ENCODE measurements around the gene OR8B3.
A peak's percentile ranks its signal among the peaks of the same experiment; 100 is the strongest.
"Not testable (repeated sequence)": the region's sequence is repeated elsewhere in the genome, so short reads cannot be mapped to it uniquely, and the experiment has no call there.

Gene OR8B3

GRCh38 chr11:124409906-124410305 lies 11.1 kb upstream of the OR8B3 start:
- in situ Hi-C loops (cut with HindIII; ENCODE audit: low pct_unique_long_range_greater_than_20kb, low sequenced_read_pairs), result no loop called here
- no peak for TF ChIP-seq JUND (IDR thresholded peaks at IDR 0.05; ENCODE audit: low read depth)
- DNase-seq (ENCODE audit: low read depth in 1 of 2, low spot score in 1 of 2), result no peak

GRCh38 chr11:124405581-124405980 lies 6.8 kb upstream of the OR8B3 start:
- in situ Hi-C loops (cut with HindIII; ENCODE audit: low pct_unique_long_range_greater_than_20kb, low sequenced_read_pairs), result no loop called here
- no peak for DNase-seq (ENCODE audit: low read depth in 1 of 2, low spot score in 1 of 2)
- TF ChIP-seq JUND (IDR thresholded peaks at IDR 0.05; ENCODE audit: low read depth), result no peak

GRCh38 chr11:124403186-124403585 lies 4.4 kb upstream of the OR8B3 start:
- DNase-seq (ENCODE audit: low read depth in 1 of 2, low spot score in 1 of 2); in situ Hi-C loops (cut with HindIII; ENCODE audit: low pct_unique_long_range_greater_than_20kb, low sequenced_read_pairs): not testable (repeated sequence)

- in situ Hi-C loops (cut with HindIII; ENCODE audit: low pct_unique_long_range_greater_than_20kb, low sequenced_read_pairs), result no loop called here
- TF ChIP-seq JUND (IDR thresholded peaks at IDR 0.05; ENCODE audit: low read depth), result no peak
- DNase-seq (ENCODE audit: low read depth in 1 of 2, low spot score in 1 of 2), result peak; percentile 67 to 89
Observed at GRCh38 chr11:124402326-124402922, 3.6 kb upstream of the OR8B3 start.

- DNase-seq (ENCODE audit: low read depth in 1 of 2, low spot score in 1 of 2); in situ Hi-C loops (cut with HindIII; ENCODE audit: low pct_unique_long_range_greater_than_20kb, low sequenced_read_pairs): not testable (repeated sequence)
Observed at GRCh38 chr11:124396847-124397246, 2.0 kb downstream of the OR8B3 start.

- no peak for TF ChIP-seq JUND (IDR thresholded peaks at IDR 0.05; ENCODE audit: low read depth)
- in situ Hi-C loops (cut with HindIII; ENCODE audit: low pct_unique_long_range_greater_than_20kb, low sequenced_read_pairs), result no loop called here
- no peak for DNase-seq (ENCODE audit: low read depth in 1 of 2, low spot score in 1 of 2)
Observed at GRCh38 chr11:124394408-124394807, 4.4 kb downstream of the OR8B3 start.

- no peak for DNase-seq (ENCODE audit: low read depth in 1 of 2, low spot score in 1 of 2)
- TF ChIP-seq JUND (IDR thresholded peaks at IDR 0.05; ENCODE audit: low read depth), result no peak
- in situ Hi-C loops (cut with HindIII; ENCODE audit: low pct_unique_long_range_greater_than_20kb, low sequenced_read_pairs), result no loop called here
Observed at GRCh38 chr11:124384399-124384798, 14.4 kb downstream of the OR8B3 start, which contains the start of gene OR8B2. OR8B2 (minus strand) TSS chr11:124384499; CDS start chr11:124383343, 1,156 bp downstream.

- in situ Hi-C loops (cut with HindIII; ENCODE audit: low pct_unique_long_range_greater_than_20kb, low sequenced_read_pairs); DNase-seq (ENCODE audit: low read depth in 1 of 2, low spot score in 1 of 2): not testable (repeated sequence)
Observed at GRCh38 chr11:124382857-124383256, 16.0 kb downstream of the OR8B3 start.

GRCh38 chr11:124380585-124380984 lies 18.2 kb downstream of the OR8B3 start:
- in situ Hi-C loops (cut with HindIII; ENCODE audit: low pct_unique_long_range_greater_than_20kb, low sequenced_read_pairs), result no loop called here
- DNase-seq (ENCODE audit: low read depth in 1 of 2, low spot score in 1 of 2), result no peak
- no peak for TF ChIP-seq JUND (IDR thresholded peaks at IDR 0.05; ENCODE audit: low read depth)

GRCh38 chr11:124376280-124376679 lies 22.5 kb downstream of the OR8B3 start:
- DNase-seq (ENCODE audit: low read depth in 1 of 2, low spot score in 1 of 2), result no peak
- in situ Hi-C loops (cut with HindIII; ENCODE audit: low pct_unique_long_range_greater_than_20kb, low sequenced_read_pairs), result no loop called here
- no peak for TF ChIP-seq JUND (IDR thresholded peaks at IDR 0.05; ENCODE audit: low read depth)

GRCh38 chr11:124359566-124359965 lies 39.3 kb downstream of the OR8B3 start:
- TF ChIP-seq JUND (IDR thresholded peaks at IDR 0.05; ENCODE audit: low read depth), result no peak
- in situ Hi-C loops (cut with HindIII; ENCODE audit: low pct_unique_long_range_greater_than_20kb, low sequenced_read_pairs), result no loop called here
- no peak for DNase-seq (ENCODE audit: low read depth in 1 of 2, low spot score in 1 of 2)

- in situ Hi-C loops (cut with HindIII; ENCODE audit: low pct_unique_long_range_greater_than_20kb, low sequenced_read_pairs), result no loop called here
- no peak for TF ChIP-seq JUND (IDR thresholded peaks at IDR 0.05; ENCODE audit: low read depth)
- DNase-seq (ENCODE audit: low read depth in 1 of 2, low spot score in 1 of 2), result no peak
Observed at GRCh38 chr11:124346311-124346955, 52.4 kb downstream of the OR8B3 start.
